ENCODE results near the gene PRRT1. TPM values are rescaled to one million over a fixed set of nuclear protein-coding genes. Genes with fewer than 3 reads are reported as not detected.
A peak's percentile ranks its signal among the peaks of the same experiment; 100 is the strongest.
"Not testable (repeated sequence)": the region's sequence is repeated elsewhere in the genome, so short reads cannot be mapped to it uniquely, and the experiment has no call there.

Gene PRRT1
- total RNA-seq, 1 donor from 2014 or later, result 6.1 TPM

DNA sequence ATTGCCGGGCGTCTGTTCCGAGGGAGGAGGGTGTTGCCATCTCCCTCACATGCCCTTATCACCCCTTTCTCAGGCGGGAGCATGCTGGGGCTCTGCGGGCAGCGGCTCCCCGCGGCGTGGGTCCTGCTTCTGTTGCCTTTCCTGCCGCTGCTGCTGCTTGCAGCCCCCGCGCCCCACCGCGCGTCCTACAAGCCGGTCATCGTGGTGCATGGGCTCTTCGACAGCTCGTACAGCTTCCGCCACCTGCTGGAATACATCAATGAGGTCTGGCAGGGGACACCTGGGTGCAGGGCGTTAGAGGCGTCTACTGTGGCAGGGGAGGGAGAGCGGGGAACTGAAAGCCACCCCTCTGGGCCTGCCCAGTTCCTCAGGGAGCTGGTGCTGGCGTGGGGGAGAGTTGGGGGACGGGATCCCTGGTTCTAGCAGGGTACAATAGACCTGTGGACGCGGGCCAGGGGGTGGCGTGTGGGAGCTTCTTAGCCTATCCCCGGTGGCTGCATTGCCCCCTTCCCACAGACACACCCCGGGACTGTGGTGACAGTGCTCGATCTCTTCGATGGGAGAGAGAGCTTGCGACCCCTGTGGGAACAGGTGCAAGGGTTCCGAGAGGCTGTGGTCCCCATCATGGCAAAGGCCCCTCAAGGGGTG, 2.9 kb upstream of the PRRT1 start:
- peak; percentile 77 for DNase-seq (ENCODE audit: low spot score)
- intact Hi-C loops (cut with DNase I), result no loop called here
- ATAC-seq, result peak; percentile 69

DNA sequence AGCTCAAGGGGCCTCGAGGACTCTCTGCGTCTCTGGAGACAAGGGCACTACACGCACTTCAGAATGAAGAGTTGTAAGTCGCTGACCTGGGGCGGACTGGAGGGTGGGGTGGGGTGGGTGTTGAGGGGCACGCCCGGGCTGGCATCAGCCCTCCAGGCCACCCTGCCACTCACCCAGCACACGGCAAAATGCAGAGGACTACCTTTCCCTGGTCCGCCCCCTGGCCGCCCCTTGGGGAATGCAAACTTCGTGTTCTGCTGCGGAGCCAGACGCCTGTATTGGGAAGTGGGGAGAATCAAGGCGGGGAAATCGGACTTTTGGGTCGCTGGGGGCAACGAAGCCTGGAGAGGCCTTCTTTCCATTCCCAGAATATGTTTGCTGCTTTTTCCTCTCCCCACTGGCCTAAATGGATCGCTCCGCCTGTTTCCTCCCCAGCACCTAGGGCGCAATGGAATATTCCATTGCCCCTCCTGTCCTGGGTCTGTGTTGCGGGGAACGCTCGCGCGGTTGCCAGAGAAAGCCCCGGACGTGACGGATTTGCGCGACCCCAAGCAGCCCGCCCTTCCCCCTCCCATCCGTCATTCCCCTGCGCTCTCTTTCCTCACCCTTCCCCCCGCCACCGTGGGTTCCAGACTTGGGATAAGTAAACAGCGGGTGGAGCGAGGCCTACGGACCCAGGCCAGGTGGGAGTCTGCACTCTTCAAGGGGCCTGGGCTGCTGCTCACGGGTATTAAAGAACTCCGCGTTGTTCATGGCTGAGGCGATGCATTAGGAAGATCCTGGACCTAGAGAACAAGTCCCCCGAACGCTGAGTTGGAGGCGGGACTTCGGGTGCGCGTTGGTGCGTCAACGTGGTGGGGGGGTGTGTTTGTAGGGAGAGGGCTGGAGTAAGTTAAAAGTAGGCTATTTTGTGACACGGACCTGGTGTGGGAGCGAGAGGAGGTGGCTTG, 2.1 kb upstream of the PRRT1 start, which contains the start of gene PPT2:
PPT2 (plus strand) TSS at position 578 of the 950 bp plus-strand sequence. CDS start 454 bp downstream, outside the sequence.
- DNase-seq (ENCODE audit: low spot score) (peak; percentile 93), ATAC-seq (peak; percentile 93)
- intact Hi-C loops (cut with DNase I), result no loop called here

DNA sequence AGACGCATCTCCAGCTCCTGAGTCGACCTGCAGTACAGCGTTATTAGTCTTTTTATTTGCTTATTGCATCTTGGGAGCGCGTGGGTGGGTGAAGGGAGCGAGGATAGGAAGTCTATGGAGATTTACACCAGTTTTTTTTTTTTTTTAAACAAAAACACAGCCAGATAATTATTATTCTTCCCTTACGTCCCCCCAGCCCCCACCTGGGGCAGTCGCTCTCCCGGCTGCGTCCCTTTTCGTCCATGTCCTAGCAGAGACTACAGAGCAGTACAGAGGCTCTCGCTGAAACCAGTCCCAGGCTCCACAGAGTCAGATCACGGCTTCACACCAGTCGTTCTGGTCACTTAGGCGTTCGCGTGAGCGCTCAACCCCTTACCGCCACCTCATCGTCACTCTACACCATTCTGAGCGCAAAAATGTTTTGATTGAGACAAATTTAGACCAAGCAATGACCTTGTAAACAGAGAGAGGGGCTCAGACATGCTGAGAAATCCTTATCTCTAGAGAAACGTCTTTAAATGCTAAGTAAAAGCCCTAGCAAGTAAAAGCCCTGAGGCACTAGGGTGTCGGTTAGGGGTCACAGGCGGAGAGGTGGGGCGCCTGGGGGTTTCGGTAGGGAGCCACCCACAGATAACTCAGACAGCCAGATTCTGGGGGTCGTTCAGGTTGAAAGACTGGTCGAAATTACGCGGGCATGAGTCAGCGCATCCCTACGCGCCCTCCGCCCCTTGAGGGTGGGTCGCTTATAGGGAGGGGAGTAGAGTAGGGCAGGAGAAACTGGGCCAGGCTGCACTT, 1.2 kb upstream of the PRRT1 start:
- ATAC-seq (peak; percentile 52), DNase-seq (ENCODE audit: low spot score) (peak; percentile 71)
- intact Hi-C loops (cut with DNase I), result no loop called here

DNA sequence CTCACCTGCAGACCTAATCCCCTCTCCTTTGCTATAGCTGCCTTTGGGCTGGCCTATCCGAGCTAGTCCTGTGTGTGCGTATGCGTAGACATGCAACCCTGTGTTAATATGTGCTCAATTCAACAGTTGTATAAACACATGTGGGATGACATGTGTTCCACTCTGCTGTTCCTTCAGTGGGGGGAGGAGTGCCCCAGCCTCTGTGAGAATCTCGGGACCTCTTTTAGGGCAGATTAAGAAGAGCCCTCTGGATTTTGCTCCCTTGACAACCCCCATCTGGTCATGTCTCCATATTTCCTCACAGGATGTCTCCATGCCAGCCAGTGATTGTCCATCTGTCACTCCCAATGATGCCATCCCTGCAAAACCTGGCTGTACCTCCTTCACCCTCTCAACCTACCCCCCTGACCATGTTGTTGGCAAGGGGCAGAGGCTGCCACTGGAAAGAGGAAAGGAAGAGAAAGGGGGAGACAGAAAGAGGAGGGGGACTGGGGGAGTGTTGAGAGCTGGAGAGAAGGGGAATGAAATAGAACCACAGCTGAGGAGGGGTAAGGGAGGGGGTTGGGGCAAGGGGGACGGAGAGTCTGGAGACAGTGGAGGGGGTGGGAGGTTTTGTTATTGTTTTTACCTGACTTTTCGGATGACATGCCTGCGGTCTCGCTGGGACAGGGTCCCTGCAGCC, 417 bp downstream of the PRRT1 start:
- DNase-seq (ENCODE audit: low spot score) (no peak), ATAC-seq (no peak)
- intact Hi-C loops (cut with DNase I), result no loop called here

DNA sequence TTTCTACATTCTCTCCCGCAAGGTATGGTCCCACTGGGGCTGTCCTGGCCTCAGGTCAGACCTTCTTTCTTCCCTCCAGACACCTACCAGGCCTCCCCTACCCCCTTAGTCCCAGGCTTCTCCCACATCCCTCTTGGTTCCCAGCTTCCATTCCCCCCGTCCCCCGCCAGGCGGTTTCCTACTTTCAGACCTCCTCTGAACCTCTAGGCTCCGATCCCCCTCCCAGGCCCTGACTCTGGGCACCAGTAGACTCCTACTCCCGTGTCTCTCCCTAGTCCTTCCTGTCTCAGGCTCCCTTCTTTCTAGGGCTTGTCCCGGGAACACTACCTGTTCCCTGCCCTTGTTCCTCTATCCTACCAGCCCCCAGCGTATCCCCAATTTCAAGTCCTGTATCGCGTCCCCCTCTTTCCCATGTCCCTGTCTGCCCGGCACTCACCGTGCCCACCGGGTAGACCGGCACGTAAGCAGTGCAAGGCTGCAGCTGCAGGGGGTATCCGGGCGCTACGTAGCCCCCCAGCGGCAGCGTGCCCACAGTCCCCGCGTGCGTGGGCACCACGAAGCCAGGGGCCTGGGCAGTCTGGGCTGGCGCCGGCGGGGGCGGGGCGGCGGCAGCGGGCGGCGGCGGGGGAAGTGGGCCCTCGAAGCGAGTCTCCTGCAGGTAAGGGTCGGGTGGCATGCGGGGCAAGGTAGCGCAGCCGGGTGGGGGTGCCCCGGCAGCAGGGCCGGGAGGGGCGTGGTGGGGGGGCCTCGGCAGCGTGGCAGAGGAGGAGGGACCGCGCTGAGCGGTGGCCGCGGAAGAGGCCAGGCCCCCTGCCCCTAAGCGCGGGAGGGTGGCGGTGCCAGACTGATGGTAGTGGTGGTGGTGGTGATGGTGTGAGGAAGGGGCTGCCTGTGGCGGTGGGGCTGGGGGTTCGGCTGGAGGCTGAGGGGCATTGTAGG, 1.5 kb downstream of the PRRT1 start:
- ATAC-seq (no peak), DNase-seq (ENCODE audit: low spot score) (no peak)
- intact Hi-C loops (cut with DNase I), result no loop called here

DNA sequence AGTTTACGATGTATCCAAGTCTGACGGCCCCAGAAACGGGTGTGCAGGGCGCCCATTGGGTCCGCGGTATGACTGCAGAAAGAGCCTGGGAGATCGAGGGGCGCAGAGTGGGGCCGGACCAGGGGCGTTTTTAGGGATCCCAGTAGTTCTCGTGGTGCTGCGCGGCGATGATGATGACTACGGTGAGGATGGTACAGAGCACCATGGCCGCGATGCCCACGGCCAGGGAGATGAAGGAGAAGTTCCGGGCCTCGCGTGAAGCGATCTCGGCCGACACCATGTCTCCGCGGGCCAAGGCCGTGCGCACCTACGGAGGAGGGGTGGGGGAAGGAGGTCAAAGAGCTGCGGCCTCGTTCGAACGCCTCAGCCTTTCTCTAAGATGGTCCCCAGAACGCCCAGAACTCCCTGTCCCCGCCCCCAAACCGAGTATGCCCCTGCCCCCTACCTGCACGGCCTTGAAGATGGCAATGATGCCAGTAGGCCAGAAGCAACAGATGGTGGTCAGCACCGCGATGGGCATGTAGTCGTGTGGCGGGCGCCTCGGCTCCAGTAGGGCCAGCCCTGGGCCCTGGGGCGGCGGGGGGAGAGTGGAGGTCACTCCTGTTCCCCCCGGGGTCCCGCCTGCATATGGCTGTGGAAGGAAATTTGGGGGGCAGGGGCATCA, 2.5 kb downstream of the PRRT1 start:
- intact Hi-C loops (cut with DNase I), result no loop called here
- DNase-seq (ENCODE audit: low spot score), result no peak
- no peak for ATAC-seq

DNA sequence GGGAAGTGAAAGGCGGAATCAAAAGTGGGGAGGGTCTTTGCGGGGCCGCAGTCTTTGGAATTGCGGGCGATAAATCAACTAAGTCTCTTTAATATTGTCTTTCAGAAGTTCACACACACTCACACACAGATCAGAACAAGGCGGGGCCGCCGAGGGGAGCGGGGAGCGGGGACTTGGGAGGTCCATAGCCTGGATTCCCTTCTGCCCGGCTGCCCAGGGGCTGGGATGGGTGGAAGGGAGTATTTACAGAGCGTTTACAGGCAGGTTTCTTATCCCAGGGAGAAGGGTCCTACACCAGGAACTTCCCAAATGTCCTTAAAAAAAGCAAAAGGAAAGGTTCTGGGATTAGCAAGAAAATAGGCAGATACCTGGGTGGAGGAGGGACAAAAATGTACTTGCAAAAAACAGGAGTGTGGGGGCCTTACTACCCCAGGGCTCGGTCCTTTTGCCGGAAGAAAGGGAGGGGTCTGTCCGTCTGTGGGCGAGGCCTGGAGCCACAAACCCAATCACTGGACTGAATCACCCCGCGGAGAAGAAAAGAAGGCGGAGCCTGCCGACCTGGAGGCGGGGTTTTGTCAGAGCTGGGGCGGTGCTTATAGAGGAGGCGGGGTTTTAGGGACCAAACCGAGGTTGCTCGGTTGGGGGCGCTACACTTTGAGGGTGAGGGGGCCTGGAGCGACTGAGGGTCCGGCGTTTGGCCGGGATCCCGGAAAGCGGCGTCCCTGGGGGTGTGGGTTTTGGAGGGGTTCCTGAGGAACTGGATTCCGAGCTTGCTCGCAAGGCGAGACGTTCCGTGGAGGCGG, 3.2 kb downstream of the PRRT1 start:
- DNase-seq (ENCODE audit: low spot score) (peak; percentile 87), ATAC-seq (peak; percentile 37)
- intact Hi-C loops (cut with DNase I), result no loop called here

DNA sequence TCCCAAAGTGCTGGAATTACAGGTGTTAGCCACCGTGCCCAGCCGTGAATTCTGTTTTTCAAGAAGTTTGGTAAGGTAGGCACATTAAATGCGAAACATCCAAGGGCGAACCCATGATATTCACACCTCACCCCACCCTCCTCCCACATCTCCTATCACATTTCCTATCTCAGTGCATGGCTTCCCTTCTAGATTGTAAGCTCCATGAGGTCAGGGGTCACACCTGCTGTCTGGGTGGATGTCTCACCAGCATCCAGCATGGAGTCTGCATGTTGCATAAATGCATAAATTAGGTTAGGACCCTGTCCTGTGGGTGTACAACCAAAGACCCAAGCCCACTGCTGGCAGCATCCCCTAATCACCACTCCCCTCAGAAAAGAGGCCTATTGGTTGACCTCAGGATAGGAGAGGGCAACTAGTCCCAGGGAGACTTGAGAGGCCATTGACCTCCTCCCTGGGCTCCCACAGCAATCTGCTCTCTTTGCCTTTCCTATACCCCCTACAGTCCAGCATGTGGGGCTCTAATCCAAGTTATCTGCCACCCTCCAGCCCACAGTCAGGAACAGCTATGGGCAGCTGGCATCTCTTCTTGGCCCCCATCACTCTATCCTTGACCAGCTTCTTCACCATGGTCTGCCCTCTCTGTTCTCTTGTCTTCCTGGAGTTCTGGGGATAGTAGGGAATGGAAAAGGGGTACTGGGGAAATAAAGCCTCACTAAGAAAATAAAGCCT, 4.2 kb downstream of the PRRT1 start:
- ATAC-seq, result no peak
- no peak for DNase-seq (ENCODE audit: low spot score)
- intact Hi-C loops (cut with DNase I), result no loop called here

DNA sequence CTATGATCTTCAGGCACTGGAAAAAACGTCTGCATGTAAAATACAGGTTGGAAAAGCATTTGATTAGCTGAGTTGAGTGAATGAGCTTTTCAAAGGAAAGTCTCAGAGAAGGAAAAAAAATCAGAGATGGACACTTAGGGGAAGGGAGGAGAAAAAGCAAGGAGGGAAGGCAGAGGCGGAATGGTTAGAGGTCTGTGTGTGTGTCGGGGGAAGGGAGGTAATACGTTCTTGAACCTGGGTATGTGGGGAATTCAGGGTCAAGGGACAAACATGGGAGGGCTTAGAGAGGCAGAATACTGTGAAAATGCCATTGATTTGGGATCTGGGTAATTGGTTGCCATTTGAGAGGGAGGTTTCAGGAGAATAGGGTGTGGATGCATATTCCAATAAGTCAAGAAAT, 5.1 kb downstream of the PRRT1 start:
- DNase-seq (ENCODE audit: low spot score) (no peak), ATAC-seq (no peak)
- intact Hi-C loops (cut with DNase I), result no loop called here

DNA sequence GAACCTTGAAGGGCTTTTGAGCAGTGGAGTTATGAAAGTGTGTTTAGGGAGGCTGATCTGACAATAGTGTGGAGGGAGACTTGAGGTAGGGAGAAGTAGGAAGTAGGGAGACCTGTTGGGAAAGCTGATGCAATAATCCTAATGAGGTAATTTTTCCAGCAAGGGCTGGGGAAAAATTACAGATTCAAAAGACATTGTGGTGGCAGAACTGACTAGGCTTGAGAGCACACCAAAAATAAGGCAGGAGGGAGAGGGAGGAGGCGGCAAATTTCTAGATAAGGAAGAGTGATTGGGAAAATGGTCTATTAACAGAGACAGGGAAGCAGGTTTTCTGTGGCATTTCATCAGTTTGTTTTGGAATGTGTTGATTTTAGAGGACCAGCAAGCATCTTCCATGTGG, 5.5 kb downstream of the PRRT1 start:
- no peak for DNase-seq (ENCODE audit: low spot score)
- no peak for ATAC-seq
- intact Hi-C loops (cut with DNase I), result no loop called here

DNA sequence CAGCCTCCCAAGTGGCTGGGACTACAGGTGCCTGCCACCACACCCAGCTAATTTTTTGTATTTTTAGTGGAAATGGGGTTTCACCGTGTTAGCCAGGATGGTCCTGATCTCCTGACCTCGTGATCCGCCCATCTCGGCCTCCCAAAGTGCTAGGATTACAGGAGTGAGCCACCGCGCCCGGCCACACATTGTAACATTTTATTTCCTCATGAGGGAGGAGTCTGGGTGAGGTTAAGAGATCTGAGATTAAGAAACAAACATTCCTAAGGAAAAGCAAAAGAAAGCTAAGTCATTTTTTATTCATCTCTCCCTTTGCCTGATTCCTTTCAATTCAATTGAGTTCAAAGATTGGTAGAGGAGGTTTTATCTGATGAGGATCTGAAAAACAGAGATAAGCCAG, 7.5 kb downstream of the PRRT1 start:
- DNase-seq (ENCODE audit: low spot score), result not testable (repeated sequence)

DNA sequence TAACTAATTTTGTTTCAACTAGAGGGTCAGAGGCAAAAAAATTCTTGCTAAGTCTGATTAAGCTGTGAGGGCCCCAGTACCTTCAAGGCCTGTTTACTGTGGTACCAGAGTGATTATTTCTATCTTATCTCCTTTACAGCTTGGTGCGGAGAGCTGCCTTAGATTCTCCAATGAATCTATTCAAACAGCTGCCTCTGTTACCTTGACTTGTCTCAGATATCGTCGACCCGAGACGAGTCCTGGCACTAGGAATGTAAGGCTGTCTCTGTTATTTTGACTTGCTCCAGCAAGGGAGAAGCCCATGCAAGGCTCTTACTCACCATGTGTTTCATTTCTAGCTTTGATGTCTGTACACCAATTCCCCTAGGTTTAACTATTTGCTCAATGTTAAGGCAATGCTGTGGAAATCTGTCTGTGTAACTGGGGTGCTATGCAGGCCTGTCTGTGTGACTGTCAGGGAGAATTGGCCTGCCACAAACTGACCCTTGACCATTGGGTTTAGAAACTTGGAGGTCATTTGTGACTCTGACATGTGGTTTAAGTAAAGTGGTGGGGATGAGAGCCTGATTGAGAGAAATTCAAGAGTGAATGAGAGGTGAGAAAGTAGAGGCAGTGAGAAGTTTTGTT, 11.2 kb downstream of the PRRT1 start:
- DNase-seq (ENCODE audit: low spot score), result no peak
- intact Hi-C loops (cut with DNase I), result no loop called here
- no peak for ATAC-seq

More for the DNA sequence above, 7.5 kb downstream of the PRRT1 start:
- ATAC-seq; intact Hi-C loops (cut with DNase I): not testable (repeated sequence)

DNA sequence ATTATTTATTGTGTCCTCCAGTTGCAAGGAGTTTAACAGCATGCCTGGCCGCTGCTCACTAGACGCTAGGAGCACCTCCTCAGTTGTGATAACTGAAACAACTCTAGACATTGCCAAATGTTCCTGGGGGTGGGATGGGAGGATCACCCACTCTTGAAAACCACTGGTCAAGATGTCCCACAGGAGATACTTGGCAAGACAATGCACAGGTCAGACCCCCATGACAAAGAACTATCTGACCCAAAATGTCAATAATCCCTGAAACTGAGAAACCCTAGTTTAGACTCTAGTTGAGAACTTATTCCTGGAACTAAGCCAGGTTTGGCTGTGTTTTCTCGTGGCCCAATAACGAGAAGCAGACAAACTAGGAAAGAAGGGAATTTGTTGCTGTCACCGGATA, 12.1 kb downstream of the PRRT1 start:
- no peak for ATAC-seq
- DNase-seq (ENCODE audit: low spot score), result no peak
- intact Hi-C loops (cut with DNase I), result no loop called here

DNA sequence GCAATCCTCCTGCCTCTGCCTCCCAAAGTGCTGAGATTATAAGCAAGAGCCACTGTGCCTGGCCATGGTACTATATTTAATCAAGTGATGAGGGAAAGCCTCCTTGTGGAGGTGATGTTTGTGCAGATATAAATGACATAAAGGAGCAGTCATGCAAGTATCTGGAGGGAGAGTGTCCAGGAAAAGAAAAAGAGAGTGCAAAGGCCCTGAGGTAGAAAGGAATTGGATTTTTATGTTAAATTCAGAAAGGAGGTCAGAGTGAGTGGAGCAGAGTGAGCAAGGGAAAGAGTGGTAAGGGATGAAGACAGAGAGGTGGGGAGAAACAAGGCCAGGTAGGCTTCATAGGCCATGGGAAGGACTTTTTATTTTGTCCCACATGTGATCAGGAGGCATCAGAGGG, 14.3 kb downstream of the PRRT1 start:
- intact Hi-C loops (cut with DNase I), result no loop called here
- DNase-seq (ENCODE audit: low spot score) (no peak), ATAC-seq (no peak)

DNA sequence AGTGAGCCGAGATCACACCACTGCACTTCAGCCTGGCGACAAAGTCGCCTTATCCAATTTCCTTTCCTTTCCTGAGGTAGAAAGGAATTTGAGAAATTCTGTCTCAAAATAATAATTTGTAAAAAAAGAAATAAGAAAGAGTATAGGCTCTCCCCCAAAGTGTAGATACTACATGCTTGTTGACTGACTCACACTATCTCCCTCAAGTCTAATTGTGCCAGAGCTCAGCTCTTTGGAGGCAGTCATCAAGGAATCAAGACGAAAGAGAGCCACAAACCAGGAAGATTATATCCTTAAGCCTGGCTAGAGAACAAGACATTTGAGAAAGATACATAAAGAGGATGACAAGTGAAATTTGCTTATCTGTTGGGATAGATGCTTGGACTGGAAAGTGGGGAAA, 18.0 kb downstream of the PRRT1 start:
- ATAC-seq, result no peak
- intact Hi-C loops (cut with DNase I), result no loop called here
- no peak for DNase-seq (ENCODE audit: low spot score)

DNA sequence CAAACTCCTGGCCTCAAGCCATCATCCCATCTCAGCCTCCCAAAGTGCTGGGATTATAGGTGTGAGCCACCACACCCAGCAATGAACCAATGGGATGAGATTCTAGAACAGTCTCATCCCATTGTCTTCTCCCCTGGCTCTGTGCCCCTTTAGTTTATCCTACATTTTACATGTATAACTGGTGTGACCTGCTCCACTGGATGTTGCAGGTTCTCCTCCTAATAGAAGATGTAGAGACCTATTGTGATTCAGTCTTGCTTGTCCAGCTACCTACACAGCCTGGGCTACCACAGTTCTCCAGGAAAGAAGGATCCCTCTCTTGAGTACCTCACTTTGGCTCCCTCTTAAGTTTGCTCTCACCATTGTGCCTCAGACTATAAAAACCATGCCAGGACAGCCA, 19.6 kb downstream of the PRRT1 start:
- no peak for DNase-seq (ENCODE audit: low spot score)
- no peak for ATAC-seq
- intact Hi-C loops (cut with DNase I), result no loop called here

Measured in sciatic nerve (tissue), 2 donors.